ENCODE measurements around the gene TRIM51.
"Not testable (repeated sequence)": the region's sequence is repeated elsewhere in the genome, so short reads cannot be mapped to it uniquely, and the experiment has no call there.

The TRIM51 gene

GRCh38 chr11:55882997-55883396 lies at the start of gene TRIM51:
TRIM51 (plus strand) TSS chr11:55883297; CDS start chr11:55885429, 2,132 bp downstream.
- not testable (repeated sequence) for DNase-seq (ENCODE audit: extremely low spot score, insufficient read length, low read depth); FAIRE-seq

- FAIRE-seq (no peak), DNase-seq (ENCODE audit: extremely low spot score, insufficient read length, low read depth) (no peak)
Observed at GRCh38 chr11:55838452-55838851, 44.6 kb upstream of the TRIM51 start, which contains the start of gene OR5D16. OR5D16 (plus strand) TSS chr11:55838752; CDS start chr11:55838752, 0 bp downstream.

- no peak for FAIRE-seq
- no peak for DNase-seq (ENCODE audit: extremely low spot score, insufficient read length, low read depth)
Observed at GRCh38 chr11:55847453-55847852, 35.6 kb upstream of the TRIM51 start.

GRCh38 chr11:55849037-55849436 lies 34.1 kb upstream of the TRIM51 start:
- DNase-seq (ENCODE audit: extremely low spot score, insufficient read length, low read depth), result no peak
- FAIRE-seq, result no peak

GRCh38 chr11:55852141-55852540 lies 31.0 kb upstream of the TRIM51 start:
- DNase-seq (ENCODE audit: extremely low spot score, insufficient read length, low read depth), result no peak
- FAIRE-seq, result no peak

GRCh38 chr11:55854704-55855103 lies 28.4 kb upstream of the TRIM51 start:
- FAIRE-seq (no peak), DNase-seq (ENCODE audit: extremely low spot score, insufficient read length, low read depth) (no peak)

- not testable (repeated sequence) for FAIRE-seq; DNase-seq (ENCODE audit: extremely low spot score, insufficient read length, low read depth)
Observed at GRCh38 chr11:55867354-55867753, 15.7 kb upstream of the TRIM51 start.

GRCh38 chr11:55872731-55873130 lies 10.4 kb upstream of the TRIM51 start:
- DNase-seq (ENCODE audit: extremely low spot score, insufficient read length, low read depth); FAIRE-seq: not testable (repeated sequence)

- not testable (repeated sequence) for DNase-seq (ENCODE audit: extremely low spot score, insufficient read length, low read depth); FAIRE-seq
Observed at GRCh38 chr11:55873146-55873545, 10.0 kb upstream of the TRIM51 start.

GRCh38 chr11:55884995-55885394 lies 1.9 kb downstream of the TRIM51 start:
- FAIRE-seq; DNase-seq (ENCODE audit: extremely low spot score, insufficient read length, low read depth): not testable (repeated sequence)

- not testable (repeated sequence) for FAIRE-seq; DNase-seq (ENCODE audit: extremely low spot score, insufficient read length, low read depth)
Observed at GRCh38 chr11:55885481-55885880, 2.4 kb downstream of the TRIM51 start.

GRCh38 chr11:55895216-55895615 lies 12.1 kb downstream of the TRIM51 start:
- DNase-seq (ENCODE audit: extremely low spot score, insufficient read length, low read depth), result no peak
- no peak for FAIRE-seq

GRCh38 chr11:55902308-55902707 lies 19.2 kb downstream of the TRIM51 start:
- FAIRE-seq (no peak), DNase-seq (ENCODE audit: extremely low spot score, insufficient read length, low read depth) (no peak)

GRCh38 chr11:55914482-55914881 lies 31.4 kb downstream of the TRIM51 start, which contains the start of gene OR5W2:
OR5W2 (minus strand) TSS chr11:55914582; CDS start chr11:55914582, 0 bp downstream.
- DNase-seq (ENCODE audit: extremely low spot score, insufficient read length, low read depth), result no peak
- no peak for FAIRE-seq

- FAIRE-seq (no peak), DNase-seq (ENCODE audit: extremely low spot score, insufficient read length, low read depth) (no peak)
Observed at GRCh38 chr11:55920537-55920936, 37.4 kb downstream of the TRIM51 start.

GRCh38 chr11:55936300-55936699 lies 53.2 kb downstream of the TRIM51 start, which contains the start of gene OR5I1:
OR5I1 (minus strand) TSS chr11:55936400; CDS start chr11:55936400, 0 bp downstream.
- FAIRE-seq (no peak), DNase-seq (ENCODE audit: extremely low spot score, insufficient read length, low read depth) (no peak)
